Astrocyte (in vitro differentiated cells and primary cell): ENCODE data around the gene HBA1. TPM values are rescaled to one million over a fixed set of nuclear protein-coding genes. Genes with fewer than 3 reads are reported as not detected.

Experiments used
- DNase-seq: peaks from one replicate; pipeline ENCODE4 v3.0.0-alpha.2; 2010; ENCODE audit warnings: low read depth
- FAIRE-seq: peaks from 2 replicates; lab custom pipeline; 2011; peaks lifted over from hg19 to GRCh38; lab: Jason Lieb, UNC
- H2AFZ ChIP-seq: 2 replicates; pipeline ENCODE4 v1.6.0; 2012; ENCODE audit warnings: low read depth, low read length, inconsistent platforms
- H3K27ac ChIP-seq: 2 replicates; pipeline ENCODE4 v1.5.1; 2011; ENCODE audit warnings: low read depth, low read length, inconsistent platforms
- H3K27me3 ChIP-seq: 2 replicates; pipeline ENCODE4 v1.6.0; 2011; ENCODE audit warnings: low read length, inconsistent platforms; ENCODE audit not compliant: insufficient read depth
- H3K36me3 ChIP-seq: 2 replicates; pipeline ENCODE4 v1.5.1; 2011; ENCODE audit warnings: low read length, inconsistent platforms; ENCODE audit not compliant: insufficient read depth
- H3K4me1 ChIP-seq: 2 replicates; pipeline ENCODE4 v1.5.1; 2011; ENCODE audit warnings: low read length, inconsistent platforms; ENCODE audit not compliant: insufficient read depth
- H3K4me2 ChIP-seq: 2 replicates; pipeline ENCODE4 v1.6.0; 2012; ENCODE audit warnings: low read length, inconsistent platforms
- H3K4me3 ChIP-seq: 2 replicates; pipeline ENCODE4 v1.5.1; 2011; ENCODE audit warnings: low read depth, mild to moderate bottlenecking, low read length, inconsistent platforms; ENCODE audit not compliant: insufficient read depth
- H3K79me2 ChIP-seq: 2 replicates; pipeline ENCODE4 v1.6.0; 2012; ENCODE audit warnings: mild to moderate bottlenecking, low read length, inconsistent platforms; ENCODE audit not compliant: insufficient read depth
- H3K9ac ChIP-seq: 2 replicates; pipeline ENCODE4 v1.6.0; 2012; ENCODE audit warnings: mild to moderate bottlenecking, low read length, inconsistent platforms
- H3K9me3 ChIP-seq: 2 replicates; pipeline ENCODE4 v1.5.1; 2012; ENCODE audit warnings: low read depth, mild to moderate bottlenecking, low read length, inconsistent platforms; ENCODE audit not compliant: insufficient read depth
- H4K20me1 ChIP-seq: 2 replicates; pipeline ENCODE4 v1.6.0; 2012; ENCODE audit warnings: low read length, inconsistent platforms; ENCODE audit not compliant: insufficient read depth
- H3K27ac Mint-ChIP-seq: one replicate; pipeline ENCODE4 v1.8.0; 2021; ENCODE audit warnings: mild to moderate bottlenecking, mixed read lengths; ENCODE audit not compliant: unreplicated experiment
- H3K27me3 Mint-ChIP-seq: one replicate; pipeline ENCODE4 v1.8.0; 2021; ENCODE audit warnings: low read depth, mixed read lengths; ENCODE audit not compliant: unreplicated experiment
- H3K36me3 Mint-ChIP-seq: one replicate; pipeline ENCODE4 v1.8.0; 2021; ENCODE audit warnings: low read depth, mixed read lengths; ENCODE audit not compliant: unreplicated experiment
- H3K4me1 Mint-ChIP-seq: one replicate; pipeline ENCODE4 v1.8.0; 2021; ENCODE audit warnings: low read depth, mixed read lengths; ENCODE audit not compliant: unreplicated experiment
- H3K4me3 Mint-ChIP-seq: one replicate; pipeline ENCODE4 v1.8.0; 2021; ENCODE audit warnings: mild to moderate bottlenecking, moderate library complexity, mixed read lengths; ENCODE audit not compliant: unreplicated experiment
- H3K9me3 Mint-ChIP-seq: one replicate; pipeline ENCODE4 v1.8.0; 2021; ENCODE audit warnings: mild to moderate bottlenecking, mixed read lengths; ENCODE audit not compliant: unreplicated experiment
- EZH2 ChIP-seq: IDR thresholded peaks from 2 replicates; pipeline ENCODE4 v1.6.1; 2012; ENCODE audit warnings: mild to moderate bottlenecking, low read length, inconsistent platforms; ENCODE audit not compliant: insufficient read depth
- total RNA-seq: library from RNA; stranded (reverse); gene quantifications from 2 replicates; pipeline ENCODE4 v1.2.1, GENCODE V29; 2021
- TF ChIP-seq, protein P1 (sequence below): IDR thresholded peaks from 2 replicates; pipeline ENCODE4 v1.5.1; 2011; ENCODE audit warnings: low read depth, mild to moderate bottlenecking, inconsistent platforms, low read length, moderate library complexity; ENCODE audit not compliant: insufficient read depth

HBA1 gene
- total RNA-seq, 1 donor from 2014 or later = not detected

DNA sequence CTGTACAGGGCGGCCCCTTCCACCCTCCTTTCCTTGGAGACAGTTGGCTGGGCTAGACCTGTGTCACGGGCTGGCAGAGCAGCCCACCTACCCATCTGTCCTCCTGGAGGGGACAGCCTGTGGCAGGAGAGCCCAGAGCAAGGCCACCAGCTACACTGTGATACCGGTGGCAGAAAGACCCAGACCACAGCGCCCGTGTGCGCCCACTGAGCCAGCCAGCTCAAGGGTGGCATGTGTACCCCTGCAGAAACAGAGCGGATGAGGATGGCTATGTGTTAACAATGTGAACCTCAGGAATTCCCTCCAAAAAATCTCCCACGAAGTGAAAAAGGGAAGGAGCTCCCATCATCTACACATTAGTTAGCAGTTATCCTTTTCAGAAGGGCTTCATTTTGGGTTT lies 10.8 kb downstream of the HBA1 start:
- Mint-ChIP-seq H3K27me3 (no peaks in the 10 kb centered on the region), H3K9me3 (no peaks in the 10 kb centered on the region), H3K36me3 (peaks cover 23% of the 10 kb centered on the region), H3K27ac (no peak overlapping the region), H3K4me3 (no peak overlapping the region), H3K4me1 (peaks cover 9% of the 10 kb centered on the region)
- no peak for DNase-seq
- H3K9ac ChIP-seq = no peak overlapping the region
- FAIRE-seq = no peak
- no peak overlapping the region for H3K4me3 ChIP-seq
- H3K27me3 ChIP-seq = no peaks in the 10 kb centered on the region
- H3K27ac ChIP-seq = no peak overlapping the region
- no peaks in the 10 kb centered on the region for H3K4me1 ChIP-seq
- H3K4me2 ChIP-seq = no peak overlapping the region
- no peak overlapping the region for H2AFZ ChIP-seq
- peaks cover 36% of the 10 kb centered on the region for H3K36me3 ChIP-seq
- peaks cover 66% of the 10 kb centered on the region for H4K20me1 ChIP-seq
- no peak for TF ChIP-seq EZH2
- TF ChIP-seq, protein P1, sequence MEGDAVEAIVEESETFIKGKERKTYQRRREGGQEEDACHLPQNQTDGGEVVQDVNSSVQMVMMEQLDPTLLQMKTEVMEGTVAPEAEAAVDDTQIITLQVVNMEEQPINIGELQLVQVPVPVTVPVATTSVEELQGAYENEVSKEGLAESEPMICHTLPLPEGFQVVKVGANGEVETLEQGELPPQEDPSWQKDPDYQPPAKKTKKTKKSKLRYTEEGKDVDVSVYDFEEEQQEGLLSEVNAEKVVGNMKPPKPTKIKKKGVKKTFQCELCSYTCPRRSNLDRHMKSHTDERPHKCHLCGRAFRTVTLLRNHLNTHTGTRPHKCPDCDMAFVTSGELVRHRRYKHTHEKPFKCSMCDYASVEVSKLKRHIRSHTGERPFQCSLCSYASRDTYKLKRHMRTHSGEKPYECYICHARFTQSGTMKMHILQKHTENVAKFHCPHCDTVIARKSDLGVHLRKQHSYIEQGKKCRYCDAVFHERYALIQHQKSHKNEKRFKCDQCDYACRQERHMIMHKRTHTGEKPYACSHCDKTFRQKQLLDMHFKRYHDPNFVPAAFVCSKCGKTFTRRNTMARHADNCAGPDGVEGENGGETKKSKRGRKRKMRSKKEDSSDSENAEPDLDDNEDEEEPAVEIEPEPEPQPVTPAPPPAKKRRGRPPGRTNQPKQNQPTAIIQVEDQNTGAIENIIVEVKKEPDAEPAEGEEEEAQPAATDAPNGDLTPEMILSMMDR = no peak
- H3K9me3 ChIP-seq = no peaks in the 10 kb centered on the region
- H3K79me2 ChIP-seq = peaks cover 6% of the 10 kb centered on the region

DNA sequence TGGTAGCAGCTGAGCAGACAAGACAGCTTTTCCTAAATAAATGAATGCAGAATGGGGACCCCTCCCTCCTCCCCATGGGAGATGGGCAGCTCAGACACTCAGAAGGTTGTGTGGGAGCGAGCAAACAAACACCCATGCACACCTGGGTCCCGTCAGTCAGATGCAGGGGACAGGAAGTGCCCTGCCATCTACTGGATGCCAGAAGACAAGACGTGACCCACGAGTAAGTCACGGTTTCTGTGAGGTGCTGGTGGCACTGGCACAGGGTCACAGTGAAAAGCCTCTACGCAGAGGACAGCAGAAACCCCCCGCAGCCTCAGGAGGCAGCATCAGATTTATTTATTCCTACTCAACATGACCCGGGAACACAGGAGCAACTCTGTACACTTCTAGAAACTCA lies 12.2 kb downstream of the HBA1 start:
- peaks cover 9% of the 10 kb centered on the region for H3K4me1 Mint-ChIP-seq
- Histone ChIP-seq H2AFZ (no peak overlapping the region), H3K79me2 (peaks cover 6% of the 10 kb centered on the region), H3K27ac (no peak overlapping the region), H3K9ac (no peak overlapping the region), H3K4me2 (no peak overlapping the region), H3K36me3 (peaks cover 37% of the 10 kb centered on the region), H3K27me3 (no peaks in the 10 kb centered on the region), H4K20me1 (peaks cover 72% of the 10 kb centered on the region), H3K4me3 (no peak overlapping the region), H3K4me1 (no peaks in the 10 kb centered on the region), H3K9me3 (no peaks in the 10 kb centered on the region)
- H3K4me3 Mint-ChIP-seq = no peak overlapping the region
- peaks cover 27% of the 10 kb centered on the region for H3K36me3 Mint-ChIP-seq
- no peak overlapping the region for H3K27ac Mint-ChIP-seq
- TF ChIP-seq, protein P1 = no peak
- TF ChIP-seq EZH2 = no peak
- no peaks in the 10 kb centered on the region for H3K9me3 Mint-ChIP-seq
- FAIRE-seq (no peak), DNase-seq (no peak)
- H3K27me3 Mint-ChIP-seq = no peaks in the 10 kb centered on the region

DNA sequence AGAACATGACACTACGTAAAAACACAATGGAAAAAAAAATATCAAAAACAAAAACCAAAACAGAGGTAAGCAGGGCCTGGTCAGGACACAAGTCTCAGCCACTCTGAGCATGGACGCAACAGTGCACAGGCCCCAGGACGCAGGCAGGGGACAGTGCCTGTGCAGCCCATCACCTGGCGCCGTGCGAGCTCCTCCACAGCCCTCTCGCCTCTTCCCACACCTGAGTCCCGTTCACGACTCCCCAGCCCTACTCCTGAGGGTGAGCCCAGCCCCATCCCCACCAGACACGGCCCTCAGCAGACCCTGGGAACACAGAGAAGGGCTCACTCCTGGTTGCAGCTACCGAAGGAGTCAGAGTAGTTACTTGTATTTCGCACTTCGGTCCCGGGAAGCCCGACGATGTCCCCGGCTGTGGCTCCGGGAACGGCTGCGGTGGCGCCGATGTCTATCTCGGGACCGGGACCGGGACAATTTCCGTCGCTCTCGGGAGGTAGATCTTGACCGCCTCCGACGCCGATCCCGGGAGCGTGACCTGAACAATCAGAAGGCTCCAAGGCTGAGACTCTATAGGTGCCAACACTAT lies 13.2 kb downstream of the HBA1 start:
- Histone ChIP-seq H3K4me2 (no peak overlapping the region), H4K20me1 (peaks cover 73% of the 10 kb centered on the region), H3K9ac (no peak overlapping the region), H3K4me1 (no peaks in the 10 kb centered on the region), H3K4me3 (no peak overlapping the region), H3K27me3 (no peaks in the 10 kb centered on the region), H3K36me3 (peaks cover 37% of the 10 kb centered on the region), H3K79me2 (peaks cover 6% of the 10 kb centered on the region), H3K27ac (no peak overlapping the region), H2AFZ (no peak overlapping the region), H3K9me3 (no peaks in the 10 kb centered on the region)
- Mint-ChIP-seq H3K36me3 (peaks cover 31% of the 10 kb centered on the region), H3K4me3 (no peak overlapping the region), H3K27me3 (no peaks in the 10 kb centered on the region), H3K9me3 (no peaks in the 10 kb centered on the region), H3K27ac (no peak overlapping the region), H3K4me1 (peaks cover 9% of the 10 kb centered on the region)
- FAIRE-seq (no peak), DNase-seq (no peak)
- TF ChIP-seq, protein P1 = no peak
- no peak for TF ChIP-seq EZH2
